ENCODE results near the gene TENM3. TPM values are rescaled to one million over a fixed set of nuclear protein-coding genes. Genes with fewer than 3 reads are reported as not detected.
"Not testable (repeated sequence)": the region's sequence is repeated elsewhere in the genome, so short reads cannot be mapped to it uniquely, and the experiment has no call there.

Gene TENM3
- total RNA-seq, 1 experiment from 2014 or later: 51.3 TPM

- no peak for DNase-seq (ENCODE audit: low read depth)
- in situ Hi-C loops (cut with HindIII; ENCODE audit: low pct_unique_long_range_greater_than_20kb, low sequenced_read_pairs): no loop called here
Observed at GRCh38 chr4:182224192-182224850, 18.9 kb upstream of the TENM3 start.

- DNase-seq (ENCODE audit: low read depth): no peak
- in situ Hi-C loops (cut with HindIII; ENCODE audit: low pct_unique_long_range_greater_than_20kb, low sequenced_read_pairs): no loop called here
Observed at GRCh38 chr4:182225257-182225852, 17.8 kb upstream of the TENM3 start.

- no peak for DNase-seq (ENCODE audit: low read depth)
- in situ Hi-C loops (cut with HindIII; ENCODE audit: low pct_unique_long_range_greater_than_20kb, low sequenced_read_pairs): no loop called here
Observed at GRCh38 chr4:182227611-182228010, 15.6 kb upstream of the TENM3 start.

- in situ Hi-C loops (cut with HindIII; ENCODE audit: low pct_unique_long_range_greater_than_20kb, low sequenced_read_pairs): no loop called here
- no peak for DNase-seq (ENCODE audit: low read depth)
Observed at GRCh38 chr4:182228991-182229577, 14.1 kb upstream of the TENM3 start.

GRCh38 chr4:182230256-182230655 is 12.9 kb upstream of the TENM3 start:
- in situ Hi-C loops (cut with HindIII; ENCODE audit: low pct_unique_long_range_greater_than_20kb, low sequenced_read_pairs): no loop called here
- DNase-seq (ENCODE audit: low read depth): no peak

- DNase-seq (ENCODE audit: low read depth): peak; percentile 76
- in situ Hi-C loops (cut with HindIII; ENCODE audit: low pct_unique_long_range_greater_than_20kb, low sequenced_read_pairs): no loop called here
Observed at GRCh38 chr4:182231080-182231479, 12.1 kb upstream of the TENM3 start.

GRCh38 chr4:182231496-182231895 is 11.7 kb upstream of the TENM3 start:
- in situ Hi-C loops (cut with HindIII; ENCODE audit: low pct_unique_long_range_greater_than_20kb, low sequenced_read_pairs): no loop called here
- no peak for DNase-seq (ENCODE audit: low read depth)

GRCh38 chr4:182233310-182234090 is 9.7 kb upstream of the TENM3 start:
- DNase-seq (ENCODE audit: low read depth): no peak
- in situ Hi-C loops (cut with HindIII; ENCODE audit: low pct_unique_long_range_greater_than_20kb, low sequenced_read_pairs): no loop called here

GRCh38 chr4:182235021-182235795 is 8.0 kb upstream of the TENM3 start:
- in situ Hi-C loops (cut with HindIII; ENCODE audit: low pct_unique_long_range_greater_than_20kb, low sequenced_read_pairs): no loop called here
- no peak for DNase-seq (ENCODE audit: low read depth)

- in situ Hi-C loops (cut with HindIII; ENCODE audit: low pct_unique_long_range_greater_than_20kb, low sequenced_read_pairs): no loop called here
- no peak for DNase-seq (ENCODE audit: low read depth)
Observed at GRCh38 chr4:182236186-182236585, 7.0 kb upstream of the TENM3 start.

GRCh38 chr4:182237010-182237409 is 6.2 kb upstream of the TENM3 start:
- DNase-seq (ENCODE audit: low read depth); in situ Hi-C loops (cut with HindIII; ENCODE audit: low pct_unique_long_range_greater_than_20kb, low sequenced_read_pairs): not testable (repeated sequence)

- peak; percentile 84 for DNase-seq (ENCODE audit: low read depth)
- in situ Hi-C loops (cut with HindIII; ENCODE audit: low pct_unique_long_range_greater_than_20kb, low sequenced_read_pairs): no loop called here
Observed at GRCh38 chr4:182238355-182238931, 4.8 kb upstream of the TENM3 start.

GRCh38 chr4:182240161-182241130 is 2.8 kb upstream of the TENM3 start:
- in situ Hi-C loops (cut with HindIII; ENCODE audit: low pct_unique_long_range_greater_than_20kb, low sequenced_read_pairs): no loop called here
- DNase-seq (ENCODE audit: low read depth): peak; percentile 91

GRCh38 chr4:182242260-182242659 is 942 bp upstream of the TENM3 start:
- DNase-seq (ENCODE audit: low read depth); in situ Hi-C loops (cut with HindIII; ENCODE audit: low pct_unique_long_range_greater_than_20kb, low sequenced_read_pairs): not testable (repeated sequence)

GRCh38 chr4:182242787-182243186 is 415 bp upstream of the TENM3 start:
- in situ Hi-C loops (cut with HindIII; ENCODE audit: low pct_unique_long_range_greater_than_20kb, low sequenced_read_pairs): no loop called here
- peak; percentile 82 for DNase-seq (ENCODE audit: low read depth)

- DNase-seq (ENCODE audit: low read depth): peak; percentile 41
- in situ Hi-C loops (cut with HindIII; ENCODE audit: low pct_unique_long_range_greater_than_20kb, low sequenced_read_pairs): no loop called here
Observed at GRCh38 chr4:182245041-182245440, 1.8 kb downstream of the TENM3 start.

Data from Caki2 (cell line).